Measurements from ENCODE around the gene USP9X.

USP9X gene

DNA sequence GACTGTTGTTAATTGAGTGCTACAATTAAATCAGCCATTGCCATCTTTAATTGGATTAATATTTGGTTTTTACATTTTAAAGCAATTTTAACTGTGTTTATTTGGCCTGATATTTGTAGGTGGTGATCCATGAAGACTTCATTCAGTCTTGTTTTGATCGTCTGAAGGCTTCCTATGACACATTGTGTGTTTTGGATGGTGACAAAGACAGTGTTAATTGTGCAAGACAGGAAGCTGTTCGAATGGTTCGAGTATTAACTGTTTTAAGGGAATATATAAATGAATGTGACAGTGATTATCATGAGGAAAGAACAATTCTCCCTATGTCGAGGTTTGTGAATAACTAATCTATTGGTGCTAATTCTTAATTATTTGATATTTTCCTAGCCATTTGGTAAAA is 82.6 kb downstream of the USP9X start:
- no peak overlapping the region for H3K4me2 ChIP-seq (ENCODE audit: low read length)
- H3K36me3 ChIP-seq (replicated peaks; ENCODE audit: low read depth, low read length): peaks cover 46% of the 10 kb centered on the region
- H3K9ac ChIP-seq (ENCODE audit: low read length): no peak overlapping the region
- no peaks in the 10 kb centered on the region for H3K4me1 ChIP-seq (ENCODE audit: low read length)
- H2AFZ ChIP-seq (ENCODE audit: low read depth, low read length): no peak overlapping the region
- no peaks in the 10 kb centered on the region for H4K20me1 ChIP-seq (ENCODE audit: insufficient read depth, low read length)
- H3K4me3 ChIP-seq (ENCODE audit: low read length): no peak overlapping the region
- no peaks in the 10 kb centered on the region for H3K9me3 ChIP-seq (ENCODE audit: insufficient read depth, low read length)
- TF ChIP-seq CTCF (IDR thresholded peaks at IDR 0.05; ENCODE audit: low read depth, low read length): no peak
- no peak for TF ChIP-seq EZH2phosphoT487 (IDR thresholded peaks at IDR 0.05; ENCODE audit: low read depth)
- no peak overlapping the region for H3K27ac ChIP-seq (ENCODE audit: low read length)
- H3K27me3 ChIP-seq (ENCODE audit: low read depth, low read length): no peaks in the 10 kb centered on the region
- H3K79me2 ChIP-seq (ENCODE audit: low read length): no peaks in the 10 kb centered on the region

DNA sequence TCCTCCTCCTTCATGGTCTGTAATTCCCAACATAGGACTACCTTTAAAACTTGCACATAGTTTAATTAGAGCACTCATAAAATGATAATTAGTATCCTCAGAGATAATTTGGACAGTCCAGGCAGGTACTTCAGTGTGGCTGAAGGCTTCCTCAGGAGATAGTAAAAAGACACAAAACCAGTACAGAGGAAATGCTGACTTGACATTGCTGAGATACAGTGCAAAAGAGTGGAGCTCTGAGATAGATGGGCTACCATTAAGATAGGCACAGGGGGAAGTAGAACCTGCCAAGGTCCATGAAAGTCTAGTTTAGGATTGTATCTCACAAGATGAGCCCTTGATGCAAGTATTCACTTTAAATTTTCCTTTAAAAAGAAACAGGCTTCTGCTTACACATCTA is 91.0 kb downstream of the USP9X start:
- H3K79me2 ChIP-seq (ENCODE audit: low read length): peaks cover 26% of the 10 kb centered on the region
- H2AFZ ChIP-seq (ENCODE audit: low read depth, low read length): no peak overlapping the region
- H3K36me3 ChIP-seq (replicated peaks; ENCODE audit: low read depth, low read length): peaks cover 30% of the 10 kb centered on the region

DNA sequence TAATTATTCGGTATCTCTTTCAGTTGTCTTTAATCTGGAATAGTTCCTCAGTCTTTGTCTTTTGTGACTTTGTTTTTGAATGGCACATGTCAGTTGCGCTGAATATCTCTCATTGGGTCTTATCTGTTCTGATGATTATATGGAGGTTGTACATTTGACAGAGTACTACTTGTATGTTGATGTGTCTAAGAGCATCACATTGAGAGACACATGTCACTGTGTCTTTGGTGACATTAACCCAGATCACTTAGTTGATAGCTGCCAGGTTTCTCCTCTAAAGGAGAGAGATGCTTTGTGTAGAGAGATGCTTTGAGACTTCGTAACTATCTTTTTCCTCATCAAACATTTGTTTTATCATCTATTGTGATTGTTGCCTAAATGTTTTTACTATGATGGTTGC is 92.1 kb downstream of the USP9X start:
- Histone ChIP-seq H2AFZ (ENCODE audit: low read depth, low read length) (no peak overlapping the region), H3K36me3 (replicated peaks; ENCODE audit: low read depth, low read length) (peaks cover 25% of the 10 kb centered on the region), H4K20me1 (ENCODE audit: insufficient read depth, low read length) (peaks cover 21% of the 10 kb centered on the region), H3K79me2 (ENCODE audit: low read length) (peaks cover 31% of the 10 kb centered on the region), H3K9ac (ENCODE audit: low read length) (no peak overlapping the region), H3K4me1 (ENCODE audit: low read length) (peaks cover 55% of the 10 kb centered on the region), H3K27me3 (ENCODE audit: low read depth, low read length) (no peaks in the 10 kb centered on the region), H3K4me3 (ENCODE audit: low read length) (no peak overlapping the region), H3K4me2 (ENCODE audit: low read length) (no peak overlapping the region), H3K27ac (ENCODE audit: low read length) (no peak overlapping the region), H3K9me3 (ENCODE audit: insufficient read depth, low read length) (no peaks in the 10 kb centered on the region)
- TF ChIP-seq EZH2phosphoT487 (IDR thresholded peaks at IDR 0.05; ENCODE audit: low read depth): no peak
- TF ChIP-seq CTCF (IDR thresholded peaks at IDR 0.05; ENCODE audit: low read depth, low read length): no peak

More for the DNA sequence above, 91.0 kb downstream of the USP9X start:
- Histone ChIP-seq H4K20me1 (ENCODE audit: insufficient read depth, low read length) (peaks cover 21% of the 10 kb centered on the region), H3K4me1 (ENCODE audit: low read length) (peaks cover 45% of the 10 kb centered on the region), H3K4me3 (ENCODE audit: low read length) (no peak overlapping the region), H3K4me2 (ENCODE audit: low read length) (no peak overlapping the region), H3K27me3 (ENCODE audit: low read depth, low read length) (no peaks in the 10 kb centered on the region), H3K9me3 (ENCODE audit: insufficient read depth, low read length) (no peaks in the 10 kb centered on the region), H3K9ac (ENCODE audit: low read length) (no peak overlapping the region), H3K27ac (ENCODE audit: low read length) (no peak overlapping the region)
- no peak for TF ChIP-seq CTCF (IDR thresholded peaks at IDR 0.05; ENCODE audit: low read depth, low read length)
- no peak for TF ChIP-seq EZH2phosphoT487 (IDR thresholded peaks at IDR 0.05; ENCODE audit: low read depth)

DNA sequence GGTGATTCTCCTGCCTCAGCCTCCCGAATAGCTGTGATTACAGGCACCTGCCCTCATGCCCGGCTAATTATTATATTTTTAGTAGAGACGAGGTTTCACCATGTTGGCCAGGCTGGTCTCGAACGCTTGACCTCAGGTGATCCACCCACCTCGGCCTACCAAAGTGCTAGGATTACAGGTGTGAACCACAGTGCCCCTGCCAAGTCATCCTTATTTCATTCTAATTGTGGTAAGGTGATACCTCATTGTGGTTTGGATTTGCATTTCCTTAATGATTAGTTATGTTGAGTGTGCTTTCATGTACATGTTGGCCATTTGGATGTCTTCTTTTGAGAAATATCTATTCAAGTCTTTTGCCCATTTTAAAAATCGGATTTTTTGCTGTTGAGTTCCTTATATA is 93.0 kb downstream of the USP9X start:
- H3K36me3 ChIP-seq (replicated peaks; ENCODE audit: low read depth, low read length): peaks cover 16% of the 10 kb centered on the region
- no peak overlapping the region for H3K27ac ChIP-seq (ENCODE audit: low read length)

More for the DNA sequence above, 93.0 kb downstream of the USP9X start:
- Histone ChIP-seq H3K4me2 (ENCODE audit: low read length) (no peak overlapping the region), H4K20me1 (ENCODE audit: insufficient read depth, low read length) (peaks cover 21% of the 10 kb centered on the region), H3K4me1 (ENCODE audit: low read length) (peaks cover 57% of the 10 kb centered on the region), H3K27me3 (ENCODE audit: low read depth, low read length) (no peaks in the 10 kb centered on the region), H3K79me2 (ENCODE audit: low read length) (peaks cover 33% of the 10 kb centered on the region), H3K9me3 (ENCODE audit: insufficient read depth, low read length) (no peaks in the 10 kb centered on the region), H3K4me3 (ENCODE audit: low read length) (no peak overlapping the region), H3K9ac (ENCODE audit: low read length) (no peak overlapping the region), H2AFZ (ENCODE audit: low read depth, low read length) (no peak overlapping the region)
- TF ChIP-seq CTCF (IDR thresholded peaks at IDR 0.05; ENCODE audit: low read depth, low read length) (no peak), EZH2phosphoT487 (IDR thresholded peaks at IDR 0.05; ENCODE audit: low read depth) (no peak)
